HCT116 (cell line): ENCODE measurements around the gene SEC14L3. TPM values are rescaled to one million over a fixed set of nuclear protein-coding genes. Genes with fewer than 3 reads are reported as not detected.

Experiments used
- ATAC-seq: fragments of 200-7000 bp; cut with Tn5 transposase; 2 replicates; pipeline ENCODE4 v1.9.1; 2020; ENCODE audit warnings: mild to moderate bottlenecking, moderate library complexity
- BruUV-seq: library from RNA; stranded (reverse); fragments of 400-500 nt; replicated peaks from 2 replicates; lab custom pipeline; 2021; lab: Mats Ljungman, UMichigan
- CTCF ChIA-PET: fragments of 300-600 bp; sonication (Branson Sonifier 250); formaldehyde crosslinking; loops from one replicate; lab custom pipeline; 2021; ENCODE audit warnings: antibody characterized with exemption; lab: Charles Lee
- POLR2A ChIA-PET: fragments of 300-600, 350-600 bp; sonication (Branson Sonifier 250); formaldehyde crosslinking; loops from one replicate; lab custom pipeline; 2021; ENCODE audit warnings: antibody characterized with exemption; lab: Charles Lee
- RAD21 ChIA-PET, 2 experiments: fragments of 300-600 bp; sonication (Branson Sonifier 250); formaldehyde crosslinking; loops; one replicate each; lab custom pipeline; 2023; ENCODE audit warnings: low total read pairs in 2 of 2; ENCODE audit not compliant: uncharacterized antibody in 2 of 2, unreplicated experiment in 2 of 2, low non-redundant PET in 1 of 2; lab: Charles Lee
- DNase-seq: peaks from one replicate; pipeline ENCODE4 v3.0.0-alpha.2; 2010; ENCODE audit warnings: low read depth, low spot score
- H2AFZ ChIP-seq: fragments of 200-600 bp; shearing (Covaris generic), sonication (generic); 2 replicates; pipeline ENCODE4 v1.6.1; 2017; ENCODE audit warnings: low read depth, mixed run types, mixed read lengths, antibody characterized with exemption, low read length; ENCODE audit not compliant: poor library complexity, severe bottlenecking
- H3K27ac ChIP-seq: 2 replicates; pipeline ENCODE4 v1.5.1; 2012; ENCODE audit warnings: low read depth, low read length
- H3K27me3 ChIP-seq: fragments of 200-600 bp; sonication (generic); 2 replicates; pipeline ENCODE4 v1.6.1; 2016; ENCODE audit warnings: mixed run types, low read length, mixed read lengths; ENCODE audit not compliant: insufficient read depth
- H3K36me3 ChIP-seq, 2 experiments: fragments of 200-500 bp in 1 of 2; fragments of 200-600 bp in 1 of 2; sonication (Bioruptor generic) in 1 of 2; sonication (generic) in 1 of 2; 2 replicates each; pipeline versions ENCODE4 v1.5.1 to v1.6.1; 2014 to 2016; ENCODE audit warnings: low read length in 2 of 2, inconsistent platforms in 1 of 2, mixed read lengths in 1 of 2, mixed run types in 1 of 2; ENCODE audit not compliant: insufficient read depth in 2 of 2, control insufficient read depth in 1 of 2
- H3K4me1 ChIP-seq, 2 experiments: fragments of 200-600 bp in 1 of 2; sonication (generic) in 1 of 2; 2 replicates each; pipeline versions ENCODE4 v1.5.1 to v1.6.1; 2012 to 2017; ENCODE audit warnings: low read length in 2 of 2, inconsistent platforms in 1 of 2, mild to moderate bottlenecking in 1 of 2, mixed read lengths in 1 of 2, mixed run types in 1 of 2, moderate library complexity in 1 of 2; ENCODE audit not compliant: insufficient read depth in 2 of 2, control insufficient read depth in 1 of 2
- H3K4me2 ChIP-seq: fragments of 200-600 bp; sonication (generic); 2 replicates; pipeline ENCODE4 v1.6.1; 2017; ENCODE audit warnings: mixed run types, low read length, mixed read lengths
- H3K4me3 ChIP-seq, 2 experiments: fragments of 200-600 bp in 1 of 2; sonication (generic) in 1 of 2; replicated peaks in 1 of 2; 2 replicates each; pipeline ENCODE4 v1.5.1; 2011 to 2016; ENCODE audit warnings: low read length in 2 of 2, control low read depth in 1 of 2, low read depth in 1 of 2, mild to moderate bottlenecking in 1 of 2, mixed read lengths in 1 of 2, mixed run types in 1 of 2
- H3K79me2 ChIP-seq: fragments of 200-600 bp; sonication (generic); 2 replicates; pipeline ENCODE4 v1.6.1; 2017; ENCODE audit warnings: mild to moderate bottlenecking, mixed run types, low read length, moderate library complexity, mixed read lengths; ENCODE audit not compliant: insufficient read depth
- H3K9ac ChIP-seq: fragments of 200-600 bp; sonication (generic); 2 replicates; pipeline ENCODE4 v1.6.1; 2016; ENCODE audit warnings: low read length, mixed read lengths
- H3K9me2 ChIP-seq: fragments of 200-600 bp; sonication (generic), shearing (Covaris generic); 2 replicates; pipeline ENCODE4 v1.6.1; 2017; ENCODE audit warnings: mixed run types, mild to moderate bottlenecking, moderate library complexity; ENCODE audit not compliant: insufficient read depth
- H3K9me3 ChIP-seq, 2 experiments: fragments of 200-500 bp in 1 of 2; fragments of 200-600 bp in 1 of 2; sonication (Bioruptor generic) in 1 of 2; sonication (generic) in 1 of 2; 2 replicates each; pipeline ENCODE4 v1.6.1; 2014 to 2017; ENCODE audit warnings: low read length in 2 of 2, mixed read lengths in 2 of 2, inconsistent platforms in 1 of 2, low read depth in 1 of 2, mild to moderate bottlenecking in 1 of 2, mixed run types in 1 of 2, moderate library complexity in 1 of 2; ENCODE audit not compliant: control insufficient read depth in 1 of 2, insufficient read depth in 1 of 2
- H4K20me1 ChIP-seq: fragments of 200-600 bp; sonication (generic), shearing (Covaris generic); 2 replicates; pipeline ENCODE4 v1.6.1; 2017; ENCODE audit warnings: mixed run types, mild to moderate bottlenecking, moderate library complexity; ENCODE audit not compliant: insufficient read depth
- ATF3 ChIP-seq: IDR thresholded peaks from 2 replicates; pipeline ENCODE4 v1.6.1; 2012
- CBX3 ChIP-seq: IDR thresholded peaks from 2 replicates; pipeline ENCODE4 v1.6.1; 2012; ENCODE audit warnings: low read depth
- CEBPB ChIP-seq: IDR thresholded peaks from 2 replicates; pipeline ENCODE4 v1.6.1; 2012; ENCODE audit warnings: low read depth
- EGR1 ChIP-seq: IDR thresholded peaks from 2 replicates; pipeline ENCODE4 v1.6.1; 2012; ENCODE audit warnings: low read depth
- EZH2 ChIP-seq: fragments of 200-600 bp; sonication (generic); IDR thresholded peaks from 2 replicates; pipeline ENCODE4 v1.6.1; 2017; ENCODE audit warnings: antibody characterized with exemption, mixed run types
- EZH2phosphoT487 ChIP-seq: fragments of 200-600 bp; IDR thresholded peaks from 2 replicates; pipeline ENCODE4 v1.6.1; 2018; ENCODE audit warnings: antibody characterized with exemption, borderline replicate concordance
- FOSL1 ChIP-seq: IDR thresholded peaks from 2 replicates; pipeline ENCODE4 v1.6.1; 2012; ENCODE audit warnings: low read depth
- JUND ChIP-seq: IDR thresholded peaks from 2 replicates; pipeline ENCODE4 v1.6.1; 2012
- POLR2A ChIP-seq: IDR thresholded peaks from 2 replicates; pipeline ENCODE4 v1.7.0; 2011; ENCODE audit warnings: borderline replicate concordance; ENCODE audit not compliant: insufficient read depth, insufficient read length; ENCODE audit errors: extremely low read depth
- POLR2AphosphoS5 ChIP-seq: IDR thresholded peaks from 2 replicates; pipeline ENCODE4 v1.6.1; 2011; ENCODE audit warnings: mild to moderate bottlenecking, low read depth, low read length, moderate library complexity
- RAD21 ChIP-seq: IDR thresholded peaks from 2 replicates; pipeline ENCODE4 v1.6.1; 2012; ENCODE audit warnings: low read depth, mild to moderate bottlenecking
- SIN3A ChIP-seq: IDR thresholded peaks from 2 replicates; pipeline ENCODE4 v1.6.1; 2012; ENCODE audit warnings: low read depth
- SP1 ChIP-seq: IDR thresholded peaks from 2 replicates; pipeline ENCODE4 v1.6.1; 2012; ENCODE audit warnings: low read depth
- SRF ChIP-seq: IDR thresholded peaks from 2 replicates; pipeline ENCODE4 v1.6.1; 2012; ENCODE audit warnings: low read depth
- TCF7L2 ChIP-seq: IDR thresholded peaks from 2 replicates; pipeline ENCODE4 v1.7.0; 2011; ENCODE audit warnings: borderline replicate concordance, inconsistent platforms; ENCODE audit not compliant: insufficient read depth, insufficient read length; ENCODE audit errors: extremely low read depth
- ZBTB33 ChIP-seq: IDR thresholded peaks from 2 replicates; pipeline ENCODE4 v1.6.1; 2011; ENCODE audit warnings: mild to moderate bottlenecking, low read length, moderate library complexity; ENCODE audit not compliant: insufficient replicate concordance; ENCODE audit errors: extremely low read depth
- ZFX ChIP-seq: fragments of 450-650 bp; IDR thresholded peaks from 2 replicates; pipeline ENCODE4 v1.6.1; 2017
- ZNF274 ChIP-seq: fragments of 200-500 bp; sonication (Bioruptor generic); IDR thresholded peaks from 2 replicates; pipeline ENCODE4 v1.6.1; 2014; ENCODE audit warnings: mild to moderate bottlenecking, low read depth, low read length, inconsistent platforms
- intact Hi-C: fragments of 100-400 bp; cut with micrococcal nuclease; formaldehyde crosslinking; loops from 2 replicates; pipeline ENCODE4 v1.10.0; 2022
- total RNA-seq: library from RNA; stranded (reverse); gene quantifications from one replicate; pipeline ENCODE4 v1.2.1, GENCODE V29; 2021; ENCODE audit not compliant: unreplicated experiment
- TF ChIP-seq, protein P1 (sequence below): IDR thresholded peaks from 2 replicates; pipeline ENCODE4 v1.6.1; 2012; ENCODE audit warnings: low read depth
- TF ChIP-seq, protein P2 (sequence below), 3 experiments: fragments of 200-600 bp in 1 of 3; sonication (generic) in 1 of 3; IDR thresholded peaks in 2 of 3; conservative IDR thresholded peaks in 1 of 3; 2 replicates each; pipeline ENCODE4 v1.5.1; 2012 to 2017; ENCODE audit warnings: low read depth in 2 of 3, low read length in 2 of 3, antibody characterized with exemption in 1 of 3, borderline replicate concordance in 1 of 3, control low read depth in 1 of 3, mild to moderate bottlenecking in 1 of 3, mixed read lengths in 1 of 3, mixed run types in 1 of 3, moderate library complexity in 1 of 3; ENCODE audit not compliant: insufficient read depth in 1 of 3

Gene SEC14L3
- total RNA-seq, 1 experiment from 2014 or later, result not detected

DNA sequence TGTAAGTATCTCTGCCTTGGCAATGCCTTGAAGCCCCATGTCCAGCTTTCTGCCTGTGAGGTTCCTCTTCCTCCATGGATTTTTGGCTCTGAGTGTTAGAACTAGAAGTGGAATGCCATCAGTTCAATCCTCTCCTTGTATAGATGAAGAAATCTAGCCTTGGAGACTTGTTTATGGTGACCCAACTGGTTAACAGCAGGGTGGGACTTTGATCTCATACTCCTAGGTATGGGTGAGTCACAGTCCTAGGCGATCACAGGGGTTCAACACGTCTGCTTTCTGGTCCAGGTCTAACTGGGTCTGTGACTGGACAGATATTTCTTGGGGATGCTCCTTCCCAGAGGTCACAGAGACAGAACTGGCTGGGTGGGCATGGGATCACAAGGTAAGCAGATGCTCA, 55.4 kb downstream of the SEC14L3 start:
- no peak overlapping the region for H3K4me3 ChIP-seq
- peaks cover 23 to 57% of the 10 kb centered on the region in 2 experiments for H3K4me1 ChIP-seq
- no peaks in the 10 kb centered on the region for H4K20me1 ChIP-seq
- H3K27me3 ChIP-seq, result no peaks in the 10 kb centered on the region
- intact Hi-C loops, result no loop called here
- no peaks in the 10 kb centered on the region for H3K9me3 ChIP-seq
- no peak overlapping the region for H3K27ac ChIP-seq
- RAD21 ChIA-PET, result no interaction called here
- ATAC-seq, result no peak
- no peak overlapping the region for H3K9ac ChIP-seq
- no peak overlapping the region for H2AFZ ChIP-seq
- peak overlapping the region; percentile 24 for H3K4me2 ChIP-seq
- no peak for DNase-seq
- no TSS peak for BruUV-seq
- POLR2A ChIA-PET, result no interaction called here
- TF ChIP-seq SP1, result no peak
- TF ChIP-seq EZH2phosphoT487, result no peak
- no peak for TF ChIP-seq CBX3
- TF ChIP-seq ZFX, result no peak
- no peak for TF ChIP-seq POLR2A
- no peak for TF ChIP-seq FOSL1
- TF ChIP-seq, protein P1, sequence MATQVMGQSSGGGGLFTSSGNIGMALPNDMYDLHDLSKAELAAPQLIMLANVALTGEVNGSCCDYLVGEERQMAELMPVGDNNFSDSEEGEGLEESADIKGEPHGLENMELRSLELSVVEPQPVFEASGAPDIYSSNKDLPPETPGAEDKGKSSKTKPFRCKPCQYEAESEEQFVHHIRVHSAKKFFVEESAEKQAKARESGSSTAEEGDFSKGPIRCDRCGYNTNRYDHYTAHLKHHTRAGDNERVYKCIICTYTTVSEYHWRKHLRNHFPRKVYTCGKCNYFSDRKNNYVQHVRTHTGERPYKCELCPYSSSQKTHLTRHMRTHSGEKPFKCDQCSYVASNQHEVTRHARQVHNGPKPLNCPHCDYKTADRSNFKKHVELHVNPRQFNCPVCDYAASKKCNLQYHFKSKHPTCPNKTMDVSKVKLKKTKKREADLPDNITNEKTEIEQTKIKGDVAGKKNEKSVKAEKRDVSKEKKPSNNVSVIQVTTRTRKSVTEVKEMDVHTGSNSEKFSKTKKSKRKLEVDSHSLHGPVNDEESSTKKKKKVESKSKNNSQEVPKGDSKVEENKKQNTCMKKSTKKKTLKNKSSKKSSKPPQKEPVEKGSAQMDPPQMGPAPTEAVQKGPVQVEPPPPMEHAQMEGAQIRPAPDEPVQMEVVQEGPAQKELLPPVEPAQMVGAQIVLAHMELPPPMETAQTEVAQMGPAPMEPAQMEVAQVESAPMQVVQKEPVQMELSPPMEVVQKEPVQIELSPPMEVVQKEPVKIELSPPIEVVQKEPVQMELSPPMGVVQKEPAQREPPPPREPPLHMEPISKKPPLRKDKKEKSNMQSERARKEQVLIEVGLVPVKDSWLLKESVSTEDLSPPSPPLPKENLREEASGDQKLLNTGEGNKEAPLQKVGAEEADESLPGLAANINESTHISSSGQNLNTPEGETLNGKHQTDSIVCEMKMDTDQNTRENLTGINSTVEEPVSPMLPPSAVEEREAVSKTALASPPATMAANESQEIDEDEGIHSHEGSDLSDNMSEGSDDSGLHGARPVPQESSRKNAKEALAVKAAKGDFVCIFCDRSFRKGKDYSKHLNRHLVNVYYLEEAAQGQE, result no peak
- no peak for TF ChIP-seq EGR1
- TF ChIP-seq EZH2, result no peak
- TF ChIP-seq RAD21, result no peak
- no peak for TF ChIP-seq CEBPB
- TF ChIP-seq SRF, result no peak
- no peak for TF ChIP-seq ZNF274
- TF ChIP-seq TCF7L2, result no peak
- no peak for TF ChIP-seq ZBTB33
- TF ChIP-seq POLR2AphosphoS5, result no peak
- TF ChIP-seq ATF3, result no peak
- TF ChIP-seq, protein P2, sequence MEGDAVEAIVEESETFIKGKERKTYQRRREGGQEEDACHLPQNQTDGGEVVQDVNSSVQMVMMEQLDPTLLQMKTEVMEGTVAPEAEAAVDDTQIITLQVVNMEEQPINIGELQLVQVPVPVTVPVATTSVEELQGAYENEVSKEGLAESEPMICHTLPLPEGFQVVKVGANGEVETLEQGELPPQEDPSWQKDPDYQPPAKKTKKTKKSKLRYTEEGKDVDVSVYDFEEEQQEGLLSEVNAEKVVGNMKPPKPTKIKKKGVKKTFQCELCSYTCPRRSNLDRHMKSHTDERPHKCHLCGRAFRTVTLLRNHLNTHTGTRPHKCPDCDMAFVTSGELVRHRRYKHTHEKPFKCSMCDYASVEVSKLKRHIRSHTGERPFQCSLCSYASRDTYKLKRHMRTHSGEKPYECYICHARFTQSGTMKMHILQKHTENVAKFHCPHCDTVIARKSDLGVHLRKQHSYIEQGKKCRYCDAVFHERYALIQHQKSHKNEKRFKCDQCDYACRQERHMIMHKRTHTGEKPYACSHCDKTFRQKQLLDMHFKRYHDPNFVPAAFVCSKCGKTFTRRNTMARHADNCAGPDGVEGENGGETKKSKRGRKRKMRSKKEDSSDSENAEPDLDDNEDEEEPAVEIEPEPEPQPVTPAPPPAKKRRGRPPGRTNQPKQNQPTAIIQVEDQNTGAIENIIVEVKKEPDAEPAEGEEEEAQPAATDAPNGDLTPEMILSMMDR (IDR thresholded peaks at IDR 0.05 in 2 of 3, conservative IDR thresholded peaks at IDR 0.05 in 1 of 3; ENCODE audit: borderline replicate concordance in 1 of 3, insufficient read depth in 1 of 3, low read depth in 2 of 3, low read length in 2 of 3), result no peak
- TF ChIP-seq SIN3A, result no peak
- no peak for TF ChIP-seq JUND
- CTCF ChIA-PET, result no interaction called here
- H3K36me3 ChIP-seq, result peaks cover 39 to 62% of the 10 kb centered on the region in 2 experiments
- no peaks in the 10 kb centered on the region for H3K9me2 ChIP-seq
- H3K79me2 ChIP-seq, result no peaks in the 10 kb centered on the region; the same call in 1 of the 2 replicates
